HG03457 (cell line): ENCODE data around the gene GSTM4.
"Not testable (repeated sequence)": the region's sequence is repeated elsewhere in the genome, so short reads cannot be mapped to it uniquely, and the experiment has no call there.

Experiments
- ATAC-seq: cut with Tn5 transposase; IDR thresholded peaks from one replicate; pipeline ENCODE4 v1.9.1; 2021; ENCODE audit warnings: moderate number of reproducible peaks; ENCODE audit not compliant: unreplicated experiment

GSTM4 gene

GRCh38 chr1:109695138-109695537 is 39.2 kb downstream of the GSTM4 start:
- ATAC-seq, result not testable (repeated sequence)

- no peak for ATAC-seq
Measured at GRCh38 chr1:109697066-109697465, 41.2 kb downstream of the GSTM4 start.

- ATAC-seq, result not testable (repeated sequence)
Measured at GRCh38 chr1:109697861-109698260, 42.0 kb downstream of the GSTM4 start.

GRCh38 chr1:109702940-109703339 is 47.0 kb downstream of the GSTM4 start:
- ATAC-seq, result not testable (repeated sequence)

GRCh38 chr1:109704173-109704572 is 48.3 kb downstream of the GSTM4 start:
- ATAC-seq, result no peak

GRCh38 chr1:109705411-109705810 is 49.5 kb downstream of the GSTM4 start:
- no peak for ATAC-seq

GRCh38 chr1:109708949-109709348 is 53.0 kb downstream of the GSTM4 start:
- ATAC-seq, result not testable (repeated sequence)

GRCh38 chr1:109709822-109710221 is 53.9 kb downstream of the GSTM4 start:
- not testable (repeated sequence) for ATAC-seq
